GM12865 (cell line): ENCODE results near the gene GAN.
"Not testable (repeated sequence)": the region's sequence is repeated elsewhere in the genome, so short reads cannot be mapped to it uniquely, and the experiment has no call there.

ENCODE experiments used
- DNase-seq: peaks from one replicate; pipeline ENCODE4 v3.0.0; 2010; ENCODE audit warnings: low read depth
- H3K4me3 ChIP-seq: 2 replicates; pipeline ENCODE4 v1.5.1; 2011; ENCODE audit warnings: mild to moderate bottlenecking, low read depth, low read length, control low read depth
- TF ChIP-seq, protein P1 (sequence below): IDR thresholded peaks from 2 replicates; pipeline ENCODE4 v1.5.1; 2011; ENCODE audit warnings: low read length, control low read depth, low read depth, inconsistent platforms; ENCODE audit not compliant: insufficient read depth; ENCODE audit errors: missing control alignments

Gene GAN

GRCh38 chr16:81403601-81404391 is 89.0 kb downstream of the GAN start:
- TF ChIP-seq, protein P1, sequence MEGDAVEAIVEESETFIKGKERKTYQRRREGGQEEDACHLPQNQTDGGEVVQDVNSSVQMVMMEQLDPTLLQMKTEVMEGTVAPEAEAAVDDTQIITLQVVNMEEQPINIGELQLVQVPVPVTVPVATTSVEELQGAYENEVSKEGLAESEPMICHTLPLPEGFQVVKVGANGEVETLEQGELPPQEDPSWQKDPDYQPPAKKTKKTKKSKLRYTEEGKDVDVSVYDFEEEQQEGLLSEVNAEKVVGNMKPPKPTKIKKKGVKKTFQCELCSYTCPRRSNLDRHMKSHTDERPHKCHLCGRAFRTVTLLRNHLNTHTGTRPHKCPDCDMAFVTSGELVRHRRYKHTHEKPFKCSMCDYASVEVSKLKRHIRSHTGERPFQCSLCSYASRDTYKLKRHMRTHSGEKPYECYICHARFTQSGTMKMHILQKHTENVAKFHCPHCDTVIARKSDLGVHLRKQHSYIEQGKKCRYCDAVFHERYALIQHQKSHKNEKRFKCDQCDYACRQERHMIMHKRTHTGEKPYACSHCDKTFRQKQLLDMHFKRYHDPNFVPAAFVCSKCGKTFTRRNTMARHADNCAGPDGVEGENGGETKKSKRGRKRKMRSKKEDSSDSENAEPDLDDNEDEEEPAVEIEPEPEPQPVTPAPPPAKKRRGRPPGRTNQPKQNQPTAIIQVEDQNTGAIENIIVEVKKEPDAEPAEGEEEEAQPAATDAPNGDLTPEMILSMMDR, result peak; percentile 85
- peak; percentile 84 for DNase-seq
- no peak overlapping the region for H3K4me3 ChIP-seq

GRCh38 chr16:81405002-81405401 is 90.2 kb downstream of the GAN start:
- not testable (repeated sequence) for H3K4me3 ChIP-seq, DNase-seq

DNA sequence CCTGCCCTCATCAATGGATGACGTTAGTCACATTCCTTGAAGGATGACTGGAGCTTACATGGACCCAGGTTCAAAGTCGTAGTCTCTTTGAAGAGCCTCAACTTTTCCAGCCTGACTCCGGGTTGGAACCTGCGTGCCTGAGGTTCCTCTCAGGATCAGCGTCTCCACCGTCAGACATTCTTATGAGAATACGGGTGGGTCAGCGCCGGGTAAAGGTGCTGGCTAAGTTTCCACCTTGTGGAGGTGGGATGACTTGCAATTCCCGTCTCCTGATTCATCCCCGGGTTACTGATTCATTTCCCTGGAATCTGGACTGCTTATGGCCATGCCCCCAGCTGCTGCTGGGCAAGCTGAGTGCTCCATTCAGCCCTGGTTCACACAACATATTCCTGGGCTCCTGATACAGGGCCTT is 90.9 kb downstream of the GAN start:
- H3K4me3 ChIP-seq, result no peak overlapping the region
- no peak for DNase-seq
- TF ChIP-seq, protein P1, result no peak

DNA sequence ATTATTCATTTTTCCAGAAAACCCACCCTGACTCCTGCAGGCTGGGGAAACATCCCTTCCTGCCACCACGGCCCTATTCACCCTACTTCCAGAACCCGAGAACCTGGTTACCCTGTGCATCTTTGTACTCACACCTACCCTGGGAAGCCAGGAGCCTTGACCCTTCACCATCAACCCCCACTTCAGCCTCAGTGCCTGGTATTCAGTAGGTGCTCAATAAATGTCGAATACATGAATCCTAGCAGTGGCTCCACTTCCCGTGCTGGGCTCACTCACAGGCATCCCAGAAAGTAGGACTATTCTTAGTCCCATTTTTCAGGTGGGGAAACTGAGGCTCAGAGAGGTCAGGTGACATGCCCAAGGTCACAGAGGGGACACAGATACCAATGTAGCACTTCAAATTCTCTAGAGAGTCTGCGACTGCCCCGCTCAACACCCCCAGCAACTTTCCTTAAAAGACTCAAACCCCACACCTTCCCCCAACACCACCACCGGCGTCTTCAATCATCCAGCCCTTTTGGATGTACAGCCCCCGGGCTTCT is 93.7 kb downstream of the GAN start:
- DNase-seq, result no peak
- H3K4me3 ChIP-seq, result no peak overlapping the region
- TF ChIP-seq, protein P1, result no peak

GRCh38 chr16:81409016-81409556 is 94.3 kb downstream of the GAN start:
- H3K4me3 ChIP-seq, result no peak overlapping the region
- TF ChIP-seq, protein P1, result no peak
- DNase-seq, result no peak

DNA sequence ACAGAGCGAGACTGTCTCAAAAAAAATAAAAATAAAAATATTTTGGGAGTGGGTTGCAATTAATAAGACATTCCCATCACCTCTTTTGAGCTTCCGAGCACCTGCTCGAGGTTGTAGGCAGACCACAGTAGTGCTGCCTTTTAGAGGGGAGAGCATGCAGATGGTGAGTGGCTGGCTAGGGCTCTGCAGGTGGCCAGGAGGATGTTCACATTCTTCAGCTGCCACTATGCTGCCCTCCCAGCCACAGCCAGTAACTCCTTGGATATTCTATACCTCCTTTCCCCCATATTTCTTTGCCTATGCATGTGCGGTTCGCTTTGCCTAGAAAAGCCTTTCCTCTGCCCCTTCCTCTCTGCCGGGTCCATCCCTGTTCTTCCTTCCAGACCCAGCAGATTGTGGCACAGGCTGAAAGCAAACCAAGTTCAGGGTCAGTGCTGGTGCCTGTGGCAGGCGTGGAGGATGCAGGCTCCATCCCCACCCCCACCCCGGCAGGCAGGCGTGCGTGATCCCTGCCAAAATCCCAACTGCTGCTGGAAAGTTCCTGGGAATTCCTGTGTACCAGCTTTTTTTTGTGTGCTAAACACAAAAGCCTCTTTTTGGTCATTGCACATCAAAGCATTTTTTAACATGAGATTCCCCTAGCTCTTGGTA is 96.0 kb downstream of the GAN start:
- TF ChIP-seq, protein P1, result no peak
- no peak for DNase-seq

More for the DNA sequence above, 96.0 kb downstream of the GAN start:
- no peak overlapping the region for H3K4me3 ChIP-seq
